HG03469 (cell line): ENCODE results near the gene AHSP.
"Not testable (repeated sequence)": the region's sequence is repeated elsewhere in the genome, so short reads cannot be mapped to it uniquely, and the experiment has no call there.

ENCODE experiments used
- ATAC-seq: cut with Tn5 transposase; IDR thresholded peaks from one replicate; pipeline ENCODE4 v1.9.1; 2021; ENCODE audit warnings: mild to moderate bottlenecking, moderate library complexity, moderate number of reproducible peaks; ENCODE audit not compliant: unreplicated experiment

The AHSP gene

DNA sequence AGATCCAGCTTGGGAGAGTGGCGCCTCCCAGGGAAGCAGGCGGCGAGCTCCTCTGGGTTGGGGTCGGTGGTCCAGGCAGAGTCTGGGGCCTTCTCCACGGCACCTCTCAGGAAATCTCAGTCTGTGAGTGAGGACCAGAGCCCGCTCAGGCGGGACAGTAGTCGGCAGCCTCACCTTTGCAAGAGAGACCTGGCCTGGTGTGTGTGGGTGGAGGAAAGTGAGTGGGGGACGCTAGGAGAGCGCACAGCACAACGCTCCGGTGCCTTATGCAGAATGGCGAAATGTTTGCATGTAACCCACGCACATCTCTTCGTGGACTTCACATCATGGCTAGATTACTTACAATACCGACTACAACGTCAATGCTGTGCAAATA, 2.2 kb downstream of the AHSP start:
- no peak for ATAC-seq

DNA sequence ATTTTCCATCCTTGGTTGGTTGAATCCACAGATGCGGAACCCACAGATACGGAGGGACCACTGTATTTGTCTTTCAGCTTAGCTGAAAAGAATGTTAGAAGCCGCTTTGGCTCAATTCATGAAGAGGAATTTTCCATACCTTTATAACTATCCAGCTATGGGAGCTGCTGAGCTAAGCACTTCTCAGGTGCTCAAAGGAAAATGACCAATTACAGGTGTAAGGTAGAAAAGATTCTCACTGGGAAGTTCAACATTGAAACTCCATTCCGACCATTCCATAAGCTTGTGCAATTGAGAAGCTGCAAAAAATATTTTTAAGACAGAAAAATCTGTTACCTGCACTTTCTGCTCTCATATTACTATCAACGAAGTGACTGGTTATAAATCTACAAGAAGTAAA, 2.7 kb downstream of the AHSP start:
- ATAC-seq, result no peak

GRCh38 chr16:31531096-31531495, 3.4 kb downstream of the AHSP start:
- no peak for ATAC-seq

- ATAC-seq, result no peak
Measured at GRCh38 chr16:31532120-31532519, 4.4 kb downstream of the AHSP start.

DNA sequence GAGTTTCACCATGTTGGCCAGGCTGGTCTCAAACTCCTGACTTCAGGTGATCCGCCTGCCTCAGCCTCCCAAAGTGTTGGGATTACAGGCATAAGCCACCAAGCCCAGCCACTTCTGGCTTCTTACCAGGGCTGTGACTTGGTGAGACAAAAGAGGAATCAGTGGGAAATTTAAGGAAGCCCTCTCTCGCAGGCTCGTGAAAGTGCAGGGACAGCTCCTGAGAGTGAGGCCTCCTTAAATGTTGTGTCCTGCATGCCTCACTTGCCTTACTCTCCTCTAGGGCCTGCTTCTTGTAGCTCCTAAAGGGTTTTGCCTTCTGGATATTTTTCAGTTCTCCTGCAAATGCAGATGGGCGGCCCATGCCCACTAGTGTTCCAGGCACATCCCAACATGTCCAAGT, 5.2 kb downstream of the AHSP start:
- ATAC-seq, result no peak

- ATAC-seq, result no peak
Measured at GRCh38 chr16:31535737-31536136, 8.0 kb downstream of the AHSP start.

DNA sequence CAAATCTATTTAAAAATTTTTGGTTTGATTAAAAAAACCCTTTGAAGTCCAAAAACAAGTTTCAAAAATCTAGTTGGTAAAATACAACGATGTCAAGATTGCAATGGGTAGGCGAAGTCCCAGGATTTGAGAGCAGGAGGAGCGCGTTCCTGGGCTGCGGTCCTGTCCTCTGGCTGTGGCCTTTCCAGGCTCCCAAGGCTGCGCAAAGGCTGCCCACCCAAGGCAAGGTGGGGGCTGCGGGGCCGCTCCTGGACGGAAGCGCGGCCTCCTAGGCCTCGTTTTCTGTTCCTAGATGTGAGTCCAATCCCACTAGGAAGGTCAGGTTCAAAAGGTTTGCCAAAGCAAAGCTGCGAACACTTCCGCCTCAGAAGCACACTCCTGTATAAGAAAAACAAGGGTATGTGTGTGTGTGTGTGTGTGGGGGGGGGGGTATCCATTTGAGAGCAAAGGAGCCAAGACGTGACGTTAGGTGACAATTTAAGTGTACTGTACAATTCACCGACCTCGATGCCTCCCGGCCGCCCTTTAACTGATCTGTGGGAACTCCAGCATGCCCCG, 9.2 kb downstream of the AHSP start:
- ATAC-seq, result no peak

DNA sequence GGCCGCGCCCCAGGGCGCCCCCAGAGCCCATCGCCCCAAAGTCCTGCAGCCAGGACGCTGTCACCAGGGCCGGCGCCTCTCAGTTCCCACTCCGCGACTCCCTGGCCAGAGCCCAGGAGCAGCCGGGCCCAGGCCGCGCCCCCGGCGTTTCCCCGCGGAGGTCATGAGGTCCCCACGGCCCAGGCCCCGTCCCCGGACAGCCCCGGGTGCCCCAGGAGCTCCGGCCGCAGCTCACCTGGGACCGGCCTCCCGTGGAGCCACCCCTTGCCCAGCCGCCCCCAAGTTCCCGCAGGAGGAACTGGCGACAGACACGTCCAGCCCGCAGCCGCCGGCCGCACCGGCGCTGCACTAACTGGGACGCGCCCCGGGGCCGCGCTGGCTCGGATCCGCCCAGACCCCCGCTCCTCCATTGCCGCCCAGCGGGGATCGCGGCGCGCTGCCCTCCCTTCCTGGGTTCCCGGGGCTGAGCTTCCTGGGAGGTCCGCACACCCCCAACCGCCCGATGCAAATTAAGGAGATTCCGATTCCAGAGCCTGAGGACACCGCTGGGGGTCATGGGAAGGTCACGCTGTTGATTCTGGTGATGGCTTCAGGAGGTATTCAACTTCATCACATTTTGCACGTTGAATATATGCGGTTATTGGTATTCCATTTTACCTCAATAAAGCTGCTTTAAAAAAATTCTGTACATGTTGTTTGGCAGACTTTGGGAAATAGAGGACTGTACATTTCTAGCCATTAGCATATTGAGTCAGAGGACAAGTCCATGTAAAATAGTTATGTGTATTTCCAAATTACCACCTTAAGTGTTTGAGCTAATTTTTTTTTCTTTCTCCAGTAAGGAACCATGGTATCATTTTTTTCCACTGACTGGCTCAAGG, 9.9 kb downstream of the AHSP start:
- no peak for ATAC-seq

DNA sequence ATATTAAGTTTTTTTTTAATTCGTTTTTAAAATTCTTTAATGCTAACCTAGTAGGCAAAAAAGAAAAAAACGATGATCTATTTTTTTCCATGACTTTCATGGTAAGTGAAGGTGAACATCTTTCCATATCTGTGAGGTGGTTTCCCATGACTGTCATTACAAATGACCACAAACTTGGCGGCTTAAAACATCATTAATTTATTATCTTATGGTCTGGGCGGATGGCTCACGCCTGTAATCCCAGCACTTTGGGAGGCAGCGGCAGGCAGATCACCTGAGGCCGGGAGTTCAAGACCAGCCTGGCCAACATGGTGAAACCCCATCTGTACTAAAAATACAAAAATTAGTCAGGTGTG, 10.5 kb downstream of the AHSP start:
- ATAC-seq, result not testable (repeated sequence)

GRCh38 chr16:31539762-31540161, 12.1 kb downstream of the AHSP start:
- ATAC-seq, result not testable (repeated sequence)

DNA sequence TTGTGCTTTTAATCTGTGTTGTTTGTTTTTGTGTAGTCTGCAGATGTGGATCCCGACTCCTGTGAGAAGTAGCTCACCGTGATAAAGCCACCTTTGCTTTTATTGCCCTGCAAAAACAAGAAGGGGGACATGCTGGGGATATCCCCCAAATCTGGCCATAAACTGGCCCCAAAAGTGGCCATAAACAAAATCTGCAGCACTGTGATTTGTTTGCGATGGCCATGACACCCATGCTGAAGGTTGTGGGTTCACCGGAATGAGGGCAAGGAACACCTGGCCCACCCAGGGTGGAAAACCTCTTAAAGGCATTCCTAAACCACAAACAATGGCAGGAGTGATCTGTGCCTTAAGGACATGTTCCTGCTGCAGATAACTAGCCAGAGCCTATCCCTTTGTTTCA, 15.1 kb downstream of the AHSP start:
- ATAC-seq, result no peak

DNA sequence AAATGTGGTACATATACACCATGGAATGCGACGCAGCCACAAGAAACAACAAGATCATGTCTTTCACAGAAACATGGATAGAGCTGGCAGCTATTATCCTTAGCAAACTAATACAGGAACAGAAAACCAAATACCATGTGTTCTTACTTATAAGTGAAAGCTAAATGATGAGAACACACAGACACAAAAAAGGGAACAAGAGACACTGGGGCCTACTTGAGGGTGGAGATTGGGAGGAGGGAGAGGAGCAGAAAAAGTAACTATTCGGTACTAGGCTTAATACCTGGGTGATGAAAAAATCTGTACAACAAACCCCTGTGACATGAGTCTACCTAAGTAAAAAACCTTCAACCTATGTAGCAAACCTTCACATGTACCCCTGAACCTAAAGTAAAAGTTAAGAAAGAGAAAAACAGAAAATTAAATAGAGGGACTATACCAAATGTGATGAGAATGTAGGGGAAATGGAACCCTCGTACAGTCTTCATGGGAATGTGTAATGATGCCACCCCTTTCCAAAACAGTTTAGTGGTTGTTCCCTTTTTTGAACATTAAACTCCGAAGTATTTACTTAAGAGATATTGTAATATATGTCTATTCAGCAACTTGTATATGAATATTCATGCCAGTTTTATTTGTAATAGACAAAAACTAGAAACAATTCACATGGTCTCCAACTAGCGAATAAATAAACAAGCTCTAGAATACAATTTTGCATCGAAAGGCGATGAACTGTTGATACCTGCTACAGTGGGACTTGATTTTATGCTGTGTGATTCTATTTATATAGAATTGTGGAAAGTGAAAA, 33.9 kb downstream of the AHSP start:
- ATAC-seq, result no peak

DNA sequence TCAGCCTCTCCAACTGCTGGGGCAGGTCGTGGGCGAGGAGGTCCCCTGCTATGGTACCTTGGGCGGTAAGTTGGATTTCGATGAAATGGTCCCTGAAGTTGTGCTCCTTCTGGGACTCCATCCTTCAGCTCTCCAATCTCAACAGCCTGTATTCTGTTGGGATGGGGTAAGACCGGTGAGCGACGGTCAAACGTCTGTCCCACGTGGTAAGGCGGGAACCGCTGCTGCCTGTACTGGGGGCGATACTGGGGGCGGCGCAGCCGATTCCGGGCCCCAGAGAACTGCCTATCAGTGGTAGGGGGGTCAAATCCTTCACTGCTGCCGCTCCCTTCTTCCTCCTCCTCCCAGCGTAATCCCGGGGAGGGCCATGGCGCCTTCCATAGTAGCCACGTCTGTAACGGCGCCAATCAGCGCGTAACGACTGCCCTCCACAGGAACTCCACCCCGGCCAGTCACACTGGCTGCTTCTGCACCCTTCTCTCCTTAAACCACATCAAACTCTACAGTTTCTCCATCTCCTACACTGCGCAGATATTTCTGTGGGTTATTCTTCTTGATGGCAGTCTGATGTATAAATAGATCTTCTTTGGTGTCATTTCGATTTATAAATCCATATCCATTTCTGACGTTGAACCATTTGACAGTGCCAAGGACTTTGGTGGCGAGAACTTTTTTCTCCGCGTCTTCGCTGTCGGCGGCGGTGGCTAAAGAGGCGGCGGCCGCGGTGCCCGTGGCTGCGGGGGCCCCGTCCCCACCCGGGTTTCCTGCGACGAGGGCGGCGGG, 41.1 kb downstream of the AHSP start:
- no peak for ATAC-seq

GRCh38 chr16:31569360-31569717, 41.6 kb downstream of the AHSP start:
- ATAC-seq, result no peak

GRCh38 chr16:31572821-31573220, 45.1 kb downstream of the AHSP start:
- no peak for ATAC-seq

DNA sequence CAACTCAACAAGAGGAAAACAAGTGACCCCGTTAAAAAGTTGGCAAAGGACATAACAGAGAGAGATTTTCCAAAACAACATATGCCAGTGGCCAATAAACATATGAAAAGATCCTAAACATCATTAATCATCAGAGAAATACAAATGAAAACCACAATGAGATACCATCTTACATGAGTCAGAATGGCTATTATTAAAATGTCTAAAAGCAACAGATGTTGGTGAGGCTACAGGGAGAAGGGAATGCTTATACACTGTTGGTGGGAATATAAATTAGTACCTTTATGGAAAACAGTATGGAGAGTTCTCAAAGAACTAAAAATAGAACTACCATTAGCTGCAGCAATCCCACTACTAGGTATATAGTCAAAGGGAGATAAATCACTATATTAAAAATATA, 46.5 kb downstream of the AHSP start:
- not testable (repeated sequence) for ATAC-seq

DNA sequence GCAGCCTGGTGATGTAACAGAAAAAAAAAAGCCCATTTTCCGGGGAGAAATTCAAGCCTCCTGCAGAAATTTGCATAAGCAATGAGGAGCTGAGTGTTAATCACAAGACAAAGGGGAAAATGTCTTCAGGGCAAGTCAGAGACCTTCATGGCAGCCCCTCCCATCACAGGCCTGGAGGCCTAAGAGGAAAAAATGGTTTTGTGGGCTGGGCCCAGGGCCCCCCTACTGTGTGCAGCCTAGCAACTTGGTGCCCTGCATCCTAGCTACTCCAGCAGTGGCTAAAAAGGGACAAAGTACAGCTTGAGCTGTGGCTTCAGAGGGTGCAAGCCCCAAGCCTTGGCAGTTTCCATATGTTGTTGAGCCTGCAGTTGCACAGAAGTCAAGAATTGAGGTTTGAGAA, 49.7 kb downstream of the AHSP start:
- ATAC-seq, result no peak
